Keratinocyte (primary cell): Measurements from ENCODE around the gene SMIM22. TPM values are rescaled to one million over a fixed set of nuclear protein-coding genes. Genes with fewer than 3 reads are reported as not detected.

Experiments
- DNase-seq: peaks from one replicate; pipeline ENCODE4 v3.0.0-alpha.2; 2011; ENCODE audit warnings: low read depth, missing footprints, low spot score
- FAIRE-seq: peaks from 2 replicates; lab custom pipeline; 2011; peaks lifted over from hg19 to GRCh38; lab: Jason Lieb, UNC
- H2AFZ ChIP-seq: 2 replicates; pipeline ENCODE4 v1.6.0; 2012; ENCODE audit warnings: low read length, control low read depth, inconsistent platforms; ENCODE audit not compliant: control insufficient read depth
- H3K27ac ChIP-seq: 2 replicates; pipeline ENCODE4 v1.5.1; 2011; ENCODE audit warnings: low read length; ENCODE audit not compliant: control insufficient read depth, insufficient read depth
- H3K27me3 ChIP-seq: 3 replicates; pipeline ENCODE4 v1.6.0; 2011; ENCODE audit warnings: low read length; ENCODE audit not compliant: control insufficient read depth, insufficient read depth; ENCODE audit errors: extremely low read depth
- H3K36me3 ChIP-seq, 2 experiments: 2 replicates in 1 of 2; 3 replicates in 1 of 2; pipeline ENCODE4 v1.5.1; 2011; ENCODE audit warnings: low read length in 2 of 2, mild to moderate bottlenecking in 1 of 2; ENCODE audit not compliant: control insufficient read depth in 2 of 2, insufficient read depth in 2 of 2; ENCODE audit errors: extremely low read depth in 1 of 2
- H3K4me1 ChIP-seq: 3 replicates; pipeline ENCODE4 v1.5.1; 2011; ENCODE audit warnings: low read length; ENCODE audit not compliant: control insufficient read depth, insufficient read depth; ENCODE audit errors: extremely low read depth
- H3K4me2 ChIP-seq: 3 replicates; pipeline ENCODE4 v1.6.0; 2011; ENCODE audit warnings: low read depth, low read length; ENCODE audit not compliant: control insufficient read depth, insufficient read depth; ENCODE audit errors: extremely low read depth
- H3K4me3 ChIP-seq, 3 experiments: fragments of 200-600 bp in 1 of 3; sonication (generic) in 1 of 3; 2 replicates in 2 of 3; 3 replicates in 1 of 3; pipeline ENCODE4 v1.5.1; 2011 to 2016; ENCODE audit warnings: low read length in 3 of 3, mild to moderate bottlenecking in 3 of 3, control low read depth in 2 of 3, inconsistent platforms in 1 of 3, low read depth in 1 of 3, mixed read lengths in 1 of 3, mixed run types in 1 of 3, moderate library complexity in 1 of 3; ENCODE audit not compliant: control insufficient read depth in 2 of 3, insufficient read depth in 2 of 3; ENCODE audit errors: extremely low read depth in 1 of 3
- H3K79me2 ChIP-seq: 2 replicates; pipeline ENCODE4 v1.6.0; 2012; ENCODE audit warnings: low read length; ENCODE audit not compliant: control insufficient read depth, insufficient read depth
- H3K9ac ChIP-seq: 3 replicates; pipeline ENCODE4 v1.6.0; 2011; ENCODE audit warnings: low read length; ENCODE audit not compliant: control insufficient read depth, insufficient read depth; ENCODE audit errors: extremely low read depth
- H3K9me1 ChIP-seq: 3 replicates; pipeline ENCODE4 v1.6.0; 2011; ENCODE audit warnings: low read length; ENCODE audit not compliant: control insufficient read depth, insufficient read depth; ENCODE audit errors: extremely low read depth
- H3K9me3 ChIP-seq: 2 replicates; pipeline ENCODE4 v1.5.1; 2012; ENCODE audit warnings: low read depth, low read length; ENCODE audit not compliant: control insufficient read depth
- H4K20me1 ChIP-seq: 3 replicates; pipeline ENCODE4 v1.6.0; 2011; ENCODE audit warnings: low read length; ENCODE audit not compliant: control insufficient read depth, insufficient read depth; ENCODE audit errors: extremely low read depth
- CTCF ChIP-seq, 3 experiments: IDR thresholded peaks in 1 of 3; conservative IDR thresholded peaks in 1 of 3; optimal IDR thresholded peaks in 1 of 3; 2 replicates in 2 of 3; 3 replicates in 1 of 3; pipeline versions ENCODE3 to v1.5.1; 2011; ENCODE audit warnings: low read length in 3 of 3, mild to moderate bottlenecking in 3 of 3, moderate library complexity in 2 of 3, control low read depth in 1 of 3, inconsistent platforms in 1 of 3; ENCODE audit not compliant: insufficient read depth in 2 of 3; ENCODE audit errors: extremely low read depth in 1 of 3
- EZH2 ChIP-seq: IDR thresholded peaks from one replicate; pipeline ENCODE4 v1.6.1; 2012; ENCODE audit warnings: inconsistent platforms, mild to moderate bottlenecking, low read length, moderate library complexity
- dilution Hi-C: fragments of 300-500 bp; cut with MboI; formaldehyde crosslinking; loops from one replicate; pipeline ENCODE4 v1.7.0; 2020; ENCODE audit warnings: low sequenced_read_pairs; ENCODE audit not compliant: extremely low pct_ligation_motif_present
- polyA plus RNA-seq, 5 experiments: library from polyadenylated mRNA; depleted of rRNA in 3 of 5; stranded (reverse) in 3 of 5; stranded (forward) in 1 of 5; unstranded in 1 of 5; fragments of >200 nt; gene quantifications; 1 replicate in 1 of 5; 2 replicates in 3 of 5; 3 replicates in 1 of 5; pipeline versions ENCODE4 v1.2.1 to v1.2.3, GENCODE V29; 2011 to 2012; ENCODE audit warnings: missing spikeins in 2 of 5, low read depth in 1 of 5, low replicate concordance in 1 of 5

Gene SMIM22
- polyA plus RNA-seq, 1 donor (not counting 4 experiments of a cell fraction or from before 2014, with no cell fraction given), result 10.6 TPM

DNA sequence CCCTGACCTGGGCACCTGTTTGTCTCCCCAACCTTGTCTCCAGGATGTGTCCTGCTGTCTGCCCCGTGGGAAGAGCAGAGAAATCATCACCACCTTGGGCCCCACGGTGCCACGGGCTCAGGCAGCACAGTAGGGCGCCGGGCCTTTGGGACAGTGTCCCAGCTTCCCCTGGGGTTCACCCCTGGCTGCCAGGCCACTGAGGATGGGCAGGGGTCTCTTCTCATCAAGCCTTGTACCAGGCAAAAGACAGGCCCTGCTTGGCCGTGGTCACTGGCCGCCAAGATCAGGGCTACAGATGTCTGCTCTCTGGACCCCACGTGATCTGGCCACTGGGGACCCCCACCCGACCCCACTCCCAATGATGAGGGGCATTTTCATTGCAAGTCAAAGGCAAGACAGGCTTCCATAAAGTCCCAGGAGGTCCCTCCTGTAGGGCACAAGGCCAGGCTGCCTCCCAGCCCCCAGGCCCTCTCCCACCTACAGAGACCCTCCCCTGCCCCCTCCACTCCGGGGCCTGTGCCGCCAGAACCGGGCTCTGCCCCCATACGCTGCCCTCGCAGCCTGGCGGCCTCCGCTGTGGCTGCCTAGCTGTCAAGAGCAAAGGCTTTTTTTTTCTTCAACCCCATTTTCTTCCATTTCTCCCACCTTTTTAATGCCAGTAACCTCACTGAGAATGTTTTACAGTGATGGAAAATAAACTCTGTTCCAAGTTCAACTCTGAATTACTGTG is 46.3 kb upstream of the SMIM22 start:
- dilution Hi-C loops, result no loop called here
- no peak for FAIRE-seq

DNA sequence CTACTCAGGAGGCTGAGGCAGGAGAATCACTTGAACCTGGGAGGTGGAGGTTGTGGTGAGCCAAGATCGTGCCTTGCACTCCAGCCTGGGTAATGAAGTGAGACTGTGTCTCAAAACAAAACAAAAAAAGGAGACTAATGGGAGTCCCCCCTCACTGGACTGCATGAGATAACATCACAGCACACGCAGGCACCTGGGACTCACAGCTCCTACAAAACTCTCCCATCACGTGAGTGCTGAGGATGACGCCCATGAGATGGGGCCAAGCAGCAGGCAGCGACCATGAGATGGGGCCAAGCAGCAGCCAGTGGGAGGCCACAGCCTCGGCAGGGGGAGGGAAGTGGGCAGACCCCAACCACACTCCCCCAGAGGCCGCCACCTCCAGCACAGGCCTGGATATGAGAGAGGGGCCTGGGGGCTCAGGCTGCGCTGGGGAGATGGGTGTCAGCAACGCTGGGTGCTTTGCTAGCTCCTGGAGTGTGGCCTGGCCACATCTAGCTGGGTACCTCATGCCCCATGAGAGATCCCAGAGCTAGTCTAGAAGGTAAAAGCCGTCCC is 45.4 kb upstream of the SMIM22 start:
- H3K27me3 ChIP-seq, result no peaks in the 10 kb centered on the region
- H3K36me3 ChIP-seq, result peaks cover 14 to 21% of the 10 kb centered on the region in 2 experiments
- no peak overlapping the region for H3K9ac ChIP-seq
- no peak overlapping the region for H2AFZ ChIP-seq
- no peak for FAIRE-seq
- H4K20me1 ChIP-seq, result no peaks in the 10 kb centered on the region
- no peak for DNase-seq
- no peaks in the 10 kb centered on the region for H3K9me1 ChIP-seq
- no peaks in the 10 kb centered on the region for H3K9me3 ChIP-seq
- H3K4me1 ChIP-seq, result no peaks in the 10 kb centered on the region
- no peak overlapping the region for H3K27ac ChIP-seq
- dilution Hi-C loops, result no loop called here
- H3K4me2 ChIP-seq, result no peak overlapping the region
- no peak overlapping the region for H3K4me3 ChIP-seq
- no peaks in the 10 kb centered on the region for H3K79me2 ChIP-seq
- no peak for TF ChIP-seq CTCF (optimal IDR thresholded peaks at IDR 0.05 in 1 of 3, IDR thresholded peaks at IDR 0.05 in 1 of 3, conservative IDR thresholded peaks at IDR 0.05 in 1 of 3; ENCODE audit: extremely low read depth in 1 of 3, insufficient read depth in 2 of 3, low read length in 3 of 3)
- TF ChIP-seq EZH2, result no peak

More for the DNA sequence above, 46.3 kb upstream of the SMIM22 start:
- Histone ChIP-seq H3K27me3 (no peaks in the 10 kb centered on the region), H3K79me2 (no peaks in the 10 kb centered on the region), H3K9me1 (no peaks in the 10 kb centered on the region), H3K9ac (no peak overlapping the region), H3K36me3 (peaks cover 14 to 18% of the 10 kb centered on the region in 2 experiments), H3K4me1 (no peaks in the 10 kb centered on the region), H3K4me3 (no peak overlapping the region), H3K27ac (no peak overlapping the region), H2AFZ (no peak overlapping the region), H3K4me2 (no peak overlapping the region), H3K9me3 (no peaks in the 10 kb centered on the region), H4K20me1 (no peaks in the 10 kb centered on the region)
- DNase-seq, result no peak
- TF ChIP-seq CTCF (optimal IDR thresholded peaks at IDR 0.05 in 1 of 3, IDR thresholded peaks at IDR 0.05 in 1 of 3, conservative IDR thresholded peaks at IDR 0.05 in 1 of 3; ENCODE audit: extremely low read depth in 1 of 3, insufficient read depth in 2 of 3, low read length in 3 of 3) (no peak), EZH2 (no peak)
